ENCODE results near the gene NPW. TPM values are rescaled to one million over a fixed set of nuclear protein-coding genes. Genes with fewer than 3 reads are reported as not detected.

Gene NPW
- total and polyA plus RNA-seq, 9 of the 15 experiments (the other 6 are each of a cell fraction or from before 2014, with no cell fraction given) = 0.14 to 4.0 (median 2.6) TPM; not detected in 4

DNA sequence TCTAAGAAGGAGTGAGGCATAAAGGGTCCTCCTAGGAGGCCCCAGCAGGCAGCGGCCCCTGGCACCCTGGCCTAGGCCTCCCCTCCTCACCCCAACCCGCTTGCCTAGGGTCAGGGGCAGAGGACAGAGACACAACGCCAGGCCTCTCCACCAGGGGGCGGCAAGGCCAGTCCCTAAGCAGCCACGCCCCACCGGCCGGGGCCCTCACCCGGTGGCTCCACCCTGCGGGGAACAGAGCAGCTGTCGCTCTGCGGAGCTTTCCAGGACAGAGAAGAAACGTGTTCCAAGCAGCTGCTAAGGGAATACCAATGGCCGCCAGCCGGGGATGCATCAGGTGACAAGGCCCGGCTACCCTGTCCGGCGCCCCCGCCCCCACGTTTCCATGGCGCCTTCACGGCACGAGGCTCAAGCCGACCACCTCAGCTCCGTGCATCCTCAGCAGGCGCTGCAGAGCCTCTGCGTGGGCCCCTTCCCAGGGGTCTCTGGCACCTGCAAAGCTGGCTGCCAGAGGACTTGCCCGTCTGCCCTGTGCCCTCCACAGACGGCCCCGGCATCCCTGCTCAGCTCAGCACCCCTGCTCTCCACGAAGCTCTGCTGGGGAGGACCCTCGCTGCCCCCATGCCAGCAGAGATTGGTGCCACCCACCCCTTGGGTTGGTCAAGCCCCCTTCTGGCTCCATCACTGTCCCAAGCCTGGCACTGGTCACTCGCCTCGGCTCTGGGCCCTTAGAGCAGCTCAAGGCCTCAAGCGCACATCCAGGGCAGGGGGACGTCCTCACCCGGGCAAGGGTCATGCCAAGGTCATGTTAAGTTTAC lies 15.6 kb upstream of the NPW start (continued):
- no peak for TF ChIP-seq ILF3 (IDR thresholded peaks at IDR 0.05; ENCODE audit: borderline replicate concordance)
- TF ChIP-seq, protein P1, sequence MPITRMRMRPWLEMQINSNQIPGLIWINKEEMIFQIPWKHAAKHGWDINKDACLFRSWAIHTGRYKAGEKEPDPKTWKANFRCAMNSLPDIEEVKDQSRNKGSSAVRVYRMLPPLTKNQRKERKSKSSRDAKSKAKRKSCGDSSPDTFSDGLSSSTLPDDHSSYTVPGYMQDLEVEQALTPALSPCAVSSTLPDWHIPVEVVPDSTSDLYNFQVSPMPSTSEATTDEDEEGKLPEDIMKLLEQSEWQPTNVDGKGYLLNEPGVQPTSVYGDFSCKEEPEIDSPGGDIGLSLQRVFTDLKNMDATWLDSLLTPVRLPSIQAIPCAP (CRISPR knock-in tag; IDR thresholded peaks at IDR 0.05; ENCODE audit: borderline replicate concordance) = no peak
- peak; percentile 47 for TF ChIP-seq MEIS2 (IDR thresholded peaks at IDR 0.05; ENCODE audit: partially characterized antibody)
- no peak for TF ChIP-seq KHSRP (IDR thresholded peaks at IDR 0.05)
- peak; percentile 55 for TF ChIP-seq ZFX (CRISPR knock-in tag; IDR thresholded peaks at IDR 0.05)
- peak; percentile 74; the same call in 1 of the 2 replicates for TF ChIP-seq BHLHE40 (IDR thresholded peaks at IDR 0.05; ENCODE audit: low read length)
- TF ChIP-seq, protein P2, sequence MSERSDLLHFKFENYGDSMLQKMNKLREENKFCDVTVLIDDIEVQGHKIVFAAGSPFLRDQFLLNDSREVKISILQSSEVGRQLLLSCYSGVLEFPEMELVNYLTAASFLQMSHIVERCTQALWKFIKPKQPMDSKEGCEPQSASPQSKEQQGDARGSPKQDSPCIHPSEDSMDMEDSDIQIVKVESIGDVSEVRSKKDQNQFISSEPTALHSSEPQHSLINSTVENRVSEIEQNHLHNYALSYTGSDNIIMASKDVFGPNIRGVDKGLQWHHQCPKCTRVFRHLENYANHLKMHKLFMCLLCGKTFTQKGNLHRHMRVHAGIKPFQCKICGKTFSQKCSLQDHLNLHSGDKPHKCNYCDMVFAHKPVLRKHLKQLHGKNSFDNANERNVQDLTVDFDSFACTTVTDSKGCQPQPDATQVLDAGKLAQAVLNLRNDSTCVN (CRISPR knock-in tag; IDR thresholded peaks at IDR 0.05) = no peak
- no peak for TF ChIP-seq PRPF4 (IDR thresholded peaks at IDR 0.05; ENCODE audit: insufficient read depth, low read depth, low read length, poor library complexity, severe bottlenecking)
- no peak for TF ChIP-seq MAFK (IDR thresholded peaks at IDR 0.05; ENCODE audit: low read length)
- no peak for TF ChIP-seq ZNF77 (CRISPR knock-in tag; IDR thresholded peaks at IDR 0.05)
- TF ChIP-seq ZNF12 (CRISPR knock-in tag; IDR thresholded peaks at IDR 0.05) = no peak
- TF ChIP-seq, protein P3, sequence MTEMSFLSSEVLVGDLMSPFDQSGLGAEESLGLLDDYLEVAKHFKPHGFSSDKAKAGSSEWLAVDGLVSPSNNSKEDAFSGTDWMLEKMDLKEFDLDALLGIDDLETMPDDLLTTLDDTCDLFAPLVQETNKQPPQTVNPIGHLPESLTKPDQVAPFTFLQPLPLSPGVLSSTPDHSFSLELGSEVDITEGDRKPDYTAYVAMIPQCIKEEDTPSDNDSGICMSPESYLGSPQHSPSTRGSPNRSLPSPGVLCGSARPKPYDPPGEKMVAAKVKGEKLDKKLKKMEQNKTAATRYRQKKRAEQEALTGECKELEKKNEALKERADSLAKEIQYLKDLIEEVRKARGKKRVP (CRISPR knock-in tag; IDR thresholded peaks at IDR 0.05) = no peak
- TF ChIP-seq NR2F6 (CRISPR knock-in tag; IDR thresholded peaks at IDR 0.05) = no peak
- no peak for TF ChIP-seq DMBX1 (CRISPR knock-in tag; IDR thresholded peaks at IDR 0.05; ENCODE audit: borderline replicate concordance)
- no peak for TF ChIP-seq MTF1 (CRISPR knock-in tag; IDR thresholded peaks at IDR 0.05; ENCODE audit: borderline replicate concordance)
- peak; percentile 25; the same call in 1 of the 2 replicates for TF ChIP-seq ARID1B (IDR thresholded peaks at IDR 0.05)
- no peak for TF ChIP-seq MEF2D (tag; conservative IDR thresholded peaks at IDR 0.05; ENCODE audit: low read depth)
- TF ChIP-seq, protein P4, sequence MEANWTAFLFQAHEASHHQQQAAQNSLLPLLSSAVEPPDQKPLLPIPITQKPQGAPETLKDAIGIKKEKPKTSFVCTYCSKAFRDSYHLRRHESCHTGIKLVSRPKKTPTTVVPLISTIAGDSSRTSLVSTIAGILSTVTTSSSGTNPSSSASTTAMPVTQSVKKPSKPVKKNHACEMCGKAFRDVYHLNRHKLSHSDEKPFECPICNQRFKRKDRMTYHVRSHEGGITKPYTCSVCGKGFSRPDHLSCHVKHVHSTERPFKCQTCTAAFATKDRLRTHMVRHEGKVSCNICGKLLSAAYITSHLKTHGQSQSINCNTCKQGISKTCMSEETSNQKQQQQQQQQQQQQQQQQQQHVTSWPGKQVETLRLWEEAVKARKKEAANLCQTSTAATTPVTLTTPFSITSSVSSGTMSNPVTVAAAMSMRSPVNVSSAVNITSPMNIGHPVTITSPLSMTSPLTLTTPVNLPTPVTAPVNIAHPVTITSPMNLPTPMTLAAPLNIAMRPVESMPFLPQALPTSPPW (CRISPR knock-in tag; IDR thresholded peaks at IDR 0.05) = peak; percentile 47; the same call in 1 of the 2 replicates
- peak; percentile 77; the same call in 1 of the 2 replicates for TF ChIP-seq TOE1 (IDR thresholded peaks at IDR 0.05; ENCODE audit: borderline replicate concordance)
- no peak for TF ChIP-seq TOE1 (CRISPR knock-in tag; IDR thresholded peaks at IDR 0.05; ENCODE audit: borderline replicate concordance, low read depth)
- TF ChIP-seq XRCC4 (IDR thresholded peaks at IDR 0.05; ENCODE audit: extremely low read depth, insufficient read depth, insufficient read length) = no peak
- TF ChIP-seq MAFG (tag; conservative IDR thresholded peaks at IDR 0.05) = no peak
- TF ChIP-seq POLR2AphosphoS5 (IDR thresholded peaks at IDR 0.05; ENCODE audit: control insufficient read depth, insufficient read depth, low read depth, low read length) = peak; percentile 32; the same call in 1 of the 2 replicates
- TF ChIP-seq ZNF212 (CRISPR knock-in tag; IDR thresholded peaks at IDR 0.05) = no peak

Measured in K562 (cell line).